Adrenal gland (tissue), 5 donors: ENCODE data around the gene SHISA8.

Experiments used
- CTCF ChIP-seq, 6 experiments: fragments of 450-650 bp in 4 of 6; fragments of 200-600 bp in 2 of 6; sonication (generic) in 1 of 6; IDR thresholded peaks; 1 replicate in 5 of 6; 2 replicates in 1 of 6; pipeline versions ENCODE4 v1.5.1 to v1.8.0; 2016 to 2021; ENCODE audit warnings: antibody characterized with exemption in 6 of 6, mild to moderate bottlenecking in 2 of 6, moderate library complexity in 1 of 6
- POLR2A ChIP-seq, 2 donors: fragments of 450-650 bp; IDR thresholded peaks; one replicate each; pipeline ENCODE4 v1.6.1; 2017; ENCODE audit warnings: antibody characterized with exemption in 2 of 2, mild to moderate bottlenecking in 2 of 2, moderate library complexity in 1 of 2
- donor health status: DM: no; HTN: no; CAD: no.

- TF ChIP-seq POLR2A (IDR thresholded peaks at IDR 0.05) (no peak), CTCF (IDR thresholded peaks at IDR 0.05) (no peak)
Measured at GRCh38 chr22:41929418-41929810, 14.5 kb upstream of the SHISA8 start.
